RPMI7951 (cell line): ENCODE measurements around the gene CFAP74. TPM values are rescaled to one million over a fixed set of nuclear protein-coding genes. Genes with fewer than 3 reads are reported as not detected.
A peak's percentile ranks its signal among the peaks of the same experiment; 100 is the strongest.

Experiments used
- DNase-seq: peaks from one replicate; pipeline ENCODE4 v3.0.0-alpha.2; 2012; ENCODE audit warnings: low read depth
- total RNA-seq: library from RNA; depleted of rRNA; stranded (reverse); fragments of >200 nt; shearing (Covaris generic); gene quantifications from 2 replicates; pipeline ENCODE4 v1.2.3, GENCODE V29; 2014; rRNA removed

The CFAP74 gene
- total RNA-seq: 0.10 TPM in 1 of 2 replicates, not detected in the other

GRCh38 chr1:2003541-2004131, at the start of gene CFAP74:
TSS of gene CFAP74 (minus strand) at chr1:2003786. CDS start at chr1:1990956, 12,830 bp downstream.
- DNase-seq: no peak

- no peak for DNase-seq
Measured at GRCh38 chr1:2053217-2053616, 49.6 kb upstream of the CFAP74 start.

GRCh38 chr1:2052756-2053155, 49.2 kb upstream of the CFAP74 start:
- DNase-seq: no peak

GRCh38 chr1:2052054-2052679, 48.6 kb upstream of the CFAP74 start:
- no peak for DNase-seq

- DNase-seq: no peak
Measured at GRCh38 chr1:2050793-2051682, 47.5 kb upstream of the CFAP74 start.

- no peak for DNase-seq
Measured at GRCh38 chr1:2050461-2050792, 46.8 kb upstream of the CFAP74 start.

- peak; percentile 9 for DNase-seq
Measured at GRCh38 chr1:2049718-2050431, 46.3 kb upstream of the CFAP74 start, which contains the start of gene PRKCZ. TSS of gene PRKCZ (plus strand) at chr1:2050411. CDS start at chr1:2050631, 220 bp downstream.

GRCh38 chr1:2049225-2049717, 45.7 kb upstream of the CFAP74 start:
- DNase-seq: no peak

- DNase-seq: no peak
Measured at GRCh38 chr1:2047749-2048729, 44.5 kb upstream of the CFAP74 start.

GRCh38 chr1:2046953-2047748, 43.6 kb upstream of the CFAP74 start:
- no peak for DNase-seq

- DNase-seq: no peak
Measured at GRCh38 chr1:2046174-2046917, 42.8 kb upstream of the CFAP74 start.

- DNase-seq: no peak
Measured at GRCh38 chr1:2045468-2046173, 42.0 kb upstream of the CFAP74 start.

GRCh38 chr1:2044510-2045319, 41.1 kb upstream of the CFAP74 start:
- DNase-seq: peak; percentile 35

- no peak for DNase-seq
Measured at GRCh38 chr1:2043886-2044285, 40.3 kb upstream of the CFAP74 start.

GRCh38 chr1:2042830-2043773, 39.5 kb upstream of the CFAP74 start:
- DNase-seq: no peak

GRCh38 chr1:2041887-2042286, 38.3 kb upstream of the CFAP74 start:
- no peak for DNase-seq
